Measurements from ENCODE around the gene ILRUN.
"Not testable (repeated sequence)": the region's sequence is repeated elsewhere in the genome, so short reads cannot be mapped to it uniquely, and the experiment has no call there.

ILRUN gene

GRCh38 chr6:34729631-34730470, 33.3 kb upstream of the ILRUN start:
- TF ChIP-seq CTCF (IDR thresholded peaks at IDR 0.05; ENCODE audit: low read depth, low read length) = no peak
- no peak for DNase-seq (ENCODE audit: extremely low read depth, low read depth)

- no peak for TF ChIP-seq CTCF (IDR thresholded peaks at IDR 0.05; ENCODE audit: low read depth, low read length)
- no peak for DNase-seq (ENCODE audit: extremely low read depth, low read depth)
These were observed 29.5 kb upstream of the ILRUN start for GRCh38 chr6:34726055-34726454.

- DNase-seq (ENCODE audit: extremely low read depth, low read depth) = peak; percentile 3
- TF ChIP-seq CTCF (IDR thresholded peaks at IDR 0.05; ENCODE audit: low read depth, low read length) = no peak
These were observed 26.6 kb upstream of the ILRUN start for GRCh38 chr6:34723203-34723602.

- TF ChIP-seq CTCF (IDR thresholded peaks at IDR 0.05; ENCODE audit: low read depth, low read length) = no peak
- DNase-seq (ENCODE audit: extremely low read depth, low read depth) = no peak
These were observed 25.9 kb upstream of the ILRUN start for GRCh38 chr6:34722451-34722850.

- DNase-seq (ENCODE audit: extremely low read depth, low read depth) = not testable (repeated sequence)
These were observed 23.6 kb upstream of the ILRUN start for GRCh38 chr6:34720160-34720559.

- DNase-seq (ENCODE audit: extremely low read depth, low read depth) = not testable (repeated sequence)
These were observed 23.1 kb upstream of the ILRUN start for GRCh38 chr6:34719646-34720045.

- no peak for TF ChIP-seq CTCF (IDR thresholded peaks at IDR 0.05; ENCODE audit: low read depth, low read length)
- no peak for DNase-seq (ENCODE audit: extremely low read depth, low read depth)
These were observed 22.4 kb upstream of the ILRUN start for GRCh38 chr6:34718976-34719375.

- DNase-seq (ENCODE audit: extremely low read depth, low read depth) = no peak
- TF ChIP-seq CTCF (IDR thresholded peaks at IDR 0.05; ENCODE audit: low read depth, low read length) = no peak
These were observed 20.9 kb upstream of the ILRUN start for GRCh38 chr6:34717466-34717865.
